ENCODE results near the gene CNTNAP2. TPM values are rescaled to one million over a fixed set of nuclear protein-coding genes. Genes with fewer than 3 reads are reported as not detected.

Gene CNTNAP2
- total RNA-seq, 1 experiment from 2014 or later = 0.03 TPM

DNA sequence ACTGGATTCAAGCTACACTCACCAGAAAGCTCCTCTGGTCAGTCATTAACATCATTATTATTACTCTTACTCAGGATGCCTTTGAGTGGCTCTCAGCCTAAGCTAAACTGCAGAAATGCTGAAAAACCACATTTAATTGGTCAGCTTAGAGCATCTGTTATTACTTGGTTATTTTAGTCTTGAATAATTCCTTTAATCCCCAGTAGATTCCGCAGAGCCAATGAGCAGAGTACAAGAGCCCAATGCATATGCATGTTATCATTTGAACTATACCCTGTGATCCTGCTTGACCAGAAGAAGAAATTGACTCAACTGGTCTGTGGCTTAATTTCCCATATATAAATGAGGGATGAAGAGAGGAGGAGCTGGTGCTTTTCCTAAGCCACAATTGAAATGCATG is 2056.3 kb downstream of the CNTNAP2 start:
- no peak for ATAC-seq
- H3K36me3 ChIP-seq (ENCODE audit: control insufficient read depth, insufficient read depth, low read length) = no peaks in the 10 kb centered on the region
- DNase-seq (ENCODE audit: low read depth, low spot score) = no peak
- TF ChIP-seq POLR2AphosphoS5 (IDR thresholded peaks at IDR 0.05; ENCODE audit: low read depth, low read length) = no peak
- no peak for TF ChIP-seq TCF7L2 (IDR thresholded peaks at IDR 0.05; ENCODE audit: low read depth, low read length)
- no peak for TF ChIP-seq SIN3A (IDR thresholded peaks at IDR 0.05; ENCODE audit: borderline replicate concordance, insufficient read depth, low read depth, low read length)
- TF ChIP-seq, protein P1, sequence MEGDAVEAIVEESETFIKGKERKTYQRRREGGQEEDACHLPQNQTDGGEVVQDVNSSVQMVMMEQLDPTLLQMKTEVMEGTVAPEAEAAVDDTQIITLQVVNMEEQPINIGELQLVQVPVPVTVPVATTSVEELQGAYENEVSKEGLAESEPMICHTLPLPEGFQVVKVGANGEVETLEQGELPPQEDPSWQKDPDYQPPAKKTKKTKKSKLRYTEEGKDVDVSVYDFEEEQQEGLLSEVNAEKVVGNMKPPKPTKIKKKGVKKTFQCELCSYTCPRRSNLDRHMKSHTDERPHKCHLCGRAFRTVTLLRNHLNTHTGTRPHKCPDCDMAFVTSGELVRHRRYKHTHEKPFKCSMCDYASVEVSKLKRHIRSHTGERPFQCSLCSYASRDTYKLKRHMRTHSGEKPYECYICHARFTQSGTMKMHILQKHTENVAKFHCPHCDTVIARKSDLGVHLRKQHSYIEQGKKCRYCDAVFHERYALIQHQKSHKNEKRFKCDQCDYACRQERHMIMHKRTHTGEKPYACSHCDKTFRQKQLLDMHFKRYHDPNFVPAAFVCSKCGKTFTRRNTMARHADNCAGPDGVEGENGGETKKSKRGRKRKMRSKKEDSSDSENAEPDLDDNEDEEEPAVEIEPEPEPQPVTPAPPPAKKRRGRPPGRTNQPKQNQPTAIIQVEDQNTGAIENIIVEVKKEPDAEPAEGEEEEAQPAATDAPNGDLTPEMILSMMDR (IDR thresholded peaks at IDR 0.05) = no peak
- TF ChIP-seq, protein P2, sequence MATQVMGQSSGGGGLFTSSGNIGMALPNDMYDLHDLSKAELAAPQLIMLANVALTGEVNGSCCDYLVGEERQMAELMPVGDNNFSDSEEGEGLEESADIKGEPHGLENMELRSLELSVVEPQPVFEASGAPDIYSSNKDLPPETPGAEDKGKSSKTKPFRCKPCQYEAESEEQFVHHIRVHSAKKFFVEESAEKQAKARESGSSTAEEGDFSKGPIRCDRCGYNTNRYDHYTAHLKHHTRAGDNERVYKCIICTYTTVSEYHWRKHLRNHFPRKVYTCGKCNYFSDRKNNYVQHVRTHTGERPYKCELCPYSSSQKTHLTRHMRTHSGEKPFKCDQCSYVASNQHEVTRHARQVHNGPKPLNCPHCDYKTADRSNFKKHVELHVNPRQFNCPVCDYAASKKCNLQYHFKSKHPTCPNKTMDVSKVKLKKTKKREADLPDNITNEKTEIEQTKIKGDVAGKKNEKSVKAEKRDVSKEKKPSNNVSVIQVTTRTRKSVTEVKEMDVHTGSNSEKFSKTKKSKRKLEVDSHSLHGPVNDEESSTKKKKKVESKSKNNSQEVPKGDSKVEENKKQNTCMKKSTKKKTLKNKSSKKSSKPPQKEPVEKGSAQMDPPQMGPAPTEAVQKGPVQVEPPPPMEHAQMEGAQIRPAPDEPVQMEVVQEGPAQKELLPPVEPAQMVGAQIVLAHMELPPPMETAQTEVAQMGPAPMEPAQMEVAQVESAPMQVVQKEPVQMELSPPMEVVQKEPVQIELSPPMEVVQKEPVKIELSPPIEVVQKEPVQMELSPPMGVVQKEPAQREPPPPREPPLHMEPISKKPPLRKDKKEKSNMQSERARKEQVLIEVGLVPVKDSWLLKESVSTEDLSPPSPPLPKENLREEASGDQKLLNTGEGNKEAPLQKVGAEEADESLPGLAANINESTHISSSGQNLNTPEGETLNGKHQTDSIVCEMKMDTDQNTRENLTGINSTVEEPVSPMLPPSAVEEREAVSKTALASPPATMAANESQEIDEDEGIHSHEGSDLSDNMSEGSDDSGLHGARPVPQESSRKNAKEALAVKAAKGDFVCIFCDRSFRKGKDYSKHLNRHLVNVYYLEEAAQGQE (IDR thresholded peaks at IDR 0.05; ENCODE audit: insufficient read depth in 1 of 2, low read depth in 2 of 2, low read length in 1 of 2) = no peak
- no TSS peak for BruUV-seq (replicated peaks)
- POLR2A ChIA-PET = no interaction called here
- intact Hi-C loops (cut with micrococcal nuclease; ENCODE audit: unreplicated experiment) = no loop called here
- CTCF ChIA-PET = no interaction called here
- in situ Hi-C loops (cut with HindIII; ENCODE audit: low pct_unique_long_range_greater_than_20kb, low sequenced_read_pairs) = no loop called here
- H3K27me3 ChIP-seq (ENCODE audit: control insufficient read depth, insufficient read depth, low read length) = no peaks in the 10 kb centered on the region
- no peak overlapping the region for H3K27ac ChIP-seq (ENCODE audit: low read length)
- no peak overlapping the region for H3K4me3 ChIP-seq (ENCODE audit: low read depth in 2 of 2, low read length in 2 of 2)
- H3K4me1 ChIP-seq (ENCODE audit: control insufficient read depth, insufficient read depth, low read length) = no peaks in the 10 kb centered on the region
- no peaks in the 10 kb centered on the region for H3K9me3 ChIP-seq (ENCODE audit: control insufficient read depth, insufficient read depth, low read depth, low read length)

DNA sequence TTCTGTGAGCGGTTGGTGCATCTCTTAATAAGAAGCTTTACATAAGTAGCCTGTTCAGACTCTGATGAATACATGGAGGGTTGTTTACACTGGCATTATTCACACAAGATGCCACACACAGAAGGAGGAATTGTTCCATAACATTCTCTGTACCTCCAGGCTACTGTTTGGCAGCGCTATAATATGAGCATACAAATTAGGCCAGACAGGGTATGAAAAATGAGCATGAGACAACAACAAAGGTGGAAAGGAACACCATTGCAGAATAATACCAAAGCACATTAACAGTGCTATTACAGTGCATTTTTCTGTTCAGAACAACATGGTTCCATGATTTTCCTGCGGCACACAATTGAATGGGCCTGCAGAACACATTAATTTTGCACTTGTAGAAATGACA is 2056.8 kb downstream of the CNTNAP2 start:
- Histone ChIP-seq H3K4me3 (ENCODE audit: low read depth in 2 of 2, low read length in 2 of 2) (no peak overlapping the region), H3K9me3 (ENCODE audit: control insufficient read depth, insufficient read depth, low read depth, low read length) (no peaks in the 10 kb centered on the region), H3K27me3 (ENCODE audit: control insufficient read depth, insufficient read depth, low read length) (no peaks in the 10 kb centered on the region; the same call in 1 of the 2 replicates), H3K4me1 (ENCODE audit: control insufficient read depth, insufficient read depth, low read length) (no peaks in the 10 kb centered on the region), H3K36me3 (ENCODE audit: control insufficient read depth, insufficient read depth, low read length) (no peaks in the 10 kb centered on the region), H3K27ac (ENCODE audit: low read length) (no peak overlapping the region)
- ATAC-seq = no peak
- CTCF ChIA-PET = no interaction called here
- TF ChIP-seq POLR2AphosphoS5 (IDR thresholded peaks at IDR 0.05; ENCODE audit: low read depth, low read length) = no peak
- TF ChIP-seq SIN3A (IDR thresholded peaks at IDR 0.05; ENCODE audit: borderline replicate concordance, insufficient read depth, low read depth, low read length) = no peak
- TF ChIP-seq TCF7L2 (IDR thresholded peaks at IDR 0.05; ENCODE audit: low read depth, low read length) = no peak
- TF ChIP-seq, protein P1 (IDR thresholded peaks at IDR 0.05) = no peak
- TF ChIP-seq, protein P2 (IDR thresholded peaks at IDR 0.05; ENCODE audit: insufficient read depth in 1 of 2, low read depth in 2 of 2, low read length in 1 of 2) = no peak
- POLR2A ChIA-PET = no interaction called here
- BruUV-seq (replicated peaks) = no TSS peak
- DNase-seq (ENCODE audit: low read depth, low spot score) = no peak
- in situ Hi-C loops (cut with HindIII; ENCODE audit: low pct_unique_long_range_greater_than_20kb, low sequenced_read_pairs) = no loop called here
- intact Hi-C loops (cut with micrococcal nuclease; ENCODE audit: unreplicated experiment) = no loop called here
